ENCODE results near the gene PRR18.

PRR18 gene

DNA sequence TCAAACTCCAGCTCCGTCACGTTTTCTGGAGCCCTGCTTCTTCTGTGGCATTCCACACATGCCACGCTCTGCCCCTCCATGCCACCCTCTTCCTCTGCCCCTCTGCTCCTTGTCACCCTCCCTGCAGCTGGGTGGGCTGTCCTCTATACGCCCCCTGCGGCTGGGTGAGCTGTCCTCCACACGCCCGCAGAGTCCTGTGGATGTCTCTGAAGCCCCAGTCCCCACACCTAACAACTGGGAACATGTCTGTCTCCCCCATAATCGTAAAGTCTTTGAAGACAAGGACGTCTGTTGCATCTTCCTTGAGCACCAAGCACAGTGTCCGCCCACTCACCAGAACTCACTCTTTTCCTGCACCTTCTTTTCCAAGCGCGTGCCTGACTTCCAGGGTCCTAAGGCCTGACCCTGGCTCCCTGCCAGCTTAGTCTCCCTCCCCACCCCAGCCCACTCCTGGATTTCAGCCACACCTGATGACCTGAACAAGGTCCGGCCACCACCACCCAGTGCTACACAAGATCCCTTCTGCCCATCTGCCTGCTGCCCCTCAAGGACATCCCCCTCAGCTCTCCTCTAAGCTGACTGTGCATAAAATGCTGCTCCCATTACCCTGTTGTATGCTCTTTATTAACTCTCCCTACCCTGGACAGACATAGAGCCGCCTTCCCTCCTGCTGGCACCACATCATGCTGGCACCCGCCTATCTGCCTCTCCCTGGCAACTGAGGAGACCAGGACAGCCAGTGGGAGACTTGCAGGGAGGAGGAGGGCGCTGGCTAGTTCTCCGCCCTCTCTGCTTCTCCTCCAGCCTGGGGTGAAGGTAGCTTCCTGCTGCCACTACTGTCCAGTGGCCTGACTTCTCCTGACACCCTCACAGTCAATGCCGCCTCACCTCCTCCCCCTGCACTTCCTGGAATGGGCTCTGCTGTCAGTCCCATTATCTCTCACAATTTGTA lies 10.7 kb upstream of the PRR18 start:
- no peak for DNase-seq (ENCODE audit: low read depth)
- H3K4me3 ChIP-seq (ENCODE audit: control insufficient read depth, low read depth, low read length) = no peak overlapping the region
- TF ChIP-seq, protein P1, sequence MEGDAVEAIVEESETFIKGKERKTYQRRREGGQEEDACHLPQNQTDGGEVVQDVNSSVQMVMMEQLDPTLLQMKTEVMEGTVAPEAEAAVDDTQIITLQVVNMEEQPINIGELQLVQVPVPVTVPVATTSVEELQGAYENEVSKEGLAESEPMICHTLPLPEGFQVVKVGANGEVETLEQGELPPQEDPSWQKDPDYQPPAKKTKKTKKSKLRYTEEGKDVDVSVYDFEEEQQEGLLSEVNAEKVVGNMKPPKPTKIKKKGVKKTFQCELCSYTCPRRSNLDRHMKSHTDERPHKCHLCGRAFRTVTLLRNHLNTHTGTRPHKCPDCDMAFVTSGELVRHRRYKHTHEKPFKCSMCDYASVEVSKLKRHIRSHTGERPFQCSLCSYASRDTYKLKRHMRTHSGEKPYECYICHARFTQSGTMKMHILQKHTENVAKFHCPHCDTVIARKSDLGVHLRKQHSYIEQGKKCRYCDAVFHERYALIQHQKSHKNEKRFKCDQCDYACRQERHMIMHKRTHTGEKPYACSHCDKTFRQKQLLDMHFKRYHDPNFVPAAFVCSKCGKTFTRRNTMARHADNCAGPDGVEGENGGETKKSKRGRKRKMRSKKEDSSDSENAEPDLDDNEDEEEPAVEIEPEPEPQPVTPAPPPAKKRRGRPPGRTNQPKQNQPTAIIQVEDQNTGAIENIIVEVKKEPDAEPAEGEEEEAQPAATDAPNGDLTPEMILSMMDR (IDR thresholded peaks at IDR 0.05; ENCODE audit: control insufficient read depth, insufficient read depth, low read depth, low read length, missing control alignments) = no peak

DNA sequence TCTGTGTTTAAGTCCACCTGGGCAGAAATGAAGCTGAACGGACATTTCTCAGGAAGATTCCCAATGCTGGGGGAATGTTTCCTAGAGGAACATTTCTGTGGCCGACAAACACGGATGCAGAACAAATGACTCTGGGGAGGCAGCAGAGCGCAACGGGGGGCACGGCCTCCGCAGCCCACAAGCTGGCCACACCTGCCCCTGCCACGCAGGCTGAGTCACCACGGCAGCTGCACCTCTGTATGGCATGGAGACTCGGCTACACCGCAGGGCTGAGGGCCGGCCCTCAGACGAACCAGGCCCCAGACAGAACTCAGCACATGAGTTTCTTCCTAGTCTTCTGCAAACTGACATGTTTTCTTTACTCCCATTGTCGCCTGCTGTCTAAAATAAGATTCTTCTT lies 10.0 kb upstream of the PRR18 start:
- no peak for DNase-seq (ENCODE audit: low read depth)
- H3K4me3 ChIP-seq (ENCODE audit: control insufficient read depth, low read depth, low read length) = no peak overlapping the region
- TF ChIP-seq, protein P1 (IDR thresholded peaks at IDR 0.05; ENCODE audit: control insufficient read depth, insufficient read depth, low read depth, low read length, missing control alignments) = no peak

DNA sequence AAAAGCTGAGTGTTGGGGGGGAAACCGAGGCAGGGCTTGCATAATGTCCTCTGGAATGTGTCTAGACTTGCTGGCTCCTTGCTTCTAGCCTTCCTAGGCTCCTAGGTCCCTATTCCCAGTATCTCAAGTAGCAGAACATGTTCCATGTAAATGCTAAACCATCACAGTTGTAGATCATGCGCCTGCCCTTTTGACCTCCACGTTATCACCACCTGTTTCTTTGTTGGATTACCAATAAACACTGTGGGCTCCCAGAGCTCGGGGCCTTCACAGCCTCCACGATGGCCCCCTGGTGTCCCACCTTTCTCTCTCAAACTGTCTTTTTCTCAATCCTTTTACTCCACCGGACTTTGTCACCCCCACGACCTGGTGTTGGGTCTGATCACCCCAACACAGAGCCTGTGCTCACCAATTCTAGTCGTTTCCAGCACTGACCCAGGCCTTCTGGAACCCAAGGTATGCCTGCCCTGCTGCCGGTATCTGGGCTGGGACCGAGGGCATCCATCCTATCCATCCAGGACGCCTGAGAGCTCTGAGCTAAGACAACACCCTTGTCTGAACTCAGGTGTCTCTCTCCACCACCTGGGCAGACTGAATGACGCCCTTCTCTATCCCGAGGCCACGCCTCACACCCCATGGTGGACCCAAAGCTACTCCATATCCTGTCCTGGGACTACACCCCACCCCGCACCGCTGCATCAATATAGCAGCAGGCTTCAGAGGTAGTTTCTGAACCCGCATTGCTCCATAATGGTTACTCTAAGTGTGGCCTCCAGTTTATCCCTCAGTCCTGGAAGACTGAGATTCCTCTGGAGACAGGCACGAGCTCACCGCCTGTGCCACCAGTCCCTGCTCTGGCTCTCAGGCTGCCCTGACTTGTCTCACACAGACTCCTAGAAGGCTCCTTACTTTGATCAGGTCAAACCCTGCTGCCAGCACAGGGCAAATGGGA lies 9.3 kb upstream of the PRR18 start:
- H3K4me3 ChIP-seq (ENCODE audit: control insufficient read depth, low read depth, low read length) = no peak overlapping the region
- TF ChIP-seq, protein P1 (IDR thresholded peaks at IDR 0.05; ENCODE audit: control insufficient read depth, insufficient read depth, low read depth, low read length, missing control alignments) = no peak
- no peak for DNase-seq (ENCODE audit: low read depth)

DNA sequence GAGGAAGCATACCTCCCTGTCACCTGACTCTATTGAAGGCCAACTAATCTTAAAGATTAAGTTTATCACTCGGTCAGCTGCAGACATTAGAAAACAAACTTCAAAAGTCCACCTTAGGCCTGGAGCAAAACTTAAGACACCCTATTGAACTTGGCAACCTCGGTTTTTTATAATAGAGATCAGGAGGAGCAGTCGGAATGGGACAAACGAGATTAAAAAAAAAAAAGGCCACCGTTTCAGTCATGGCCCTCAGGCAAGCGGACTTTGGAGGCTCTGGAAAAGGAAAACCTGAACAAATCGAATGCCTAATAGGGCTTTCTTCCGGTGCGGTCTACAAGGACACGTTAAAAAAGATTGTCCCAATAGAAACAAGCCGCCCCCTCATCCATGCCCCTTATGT lies 7.2 kb upstream of the PRR18 start:
- H3K4me3 ChIP-seq (ENCODE audit: control insufficient read depth, low read depth, low read length) = no peak overlapping the region
- TF ChIP-seq, protein P1 (IDR thresholded peaks at IDR 0.05; ENCODE audit: control insufficient read depth, insufficient read depth, low read depth, low read length, missing control alignments) = no peak
- no peak for DNase-seq (ENCODE audit: low read depth)

DNA sequence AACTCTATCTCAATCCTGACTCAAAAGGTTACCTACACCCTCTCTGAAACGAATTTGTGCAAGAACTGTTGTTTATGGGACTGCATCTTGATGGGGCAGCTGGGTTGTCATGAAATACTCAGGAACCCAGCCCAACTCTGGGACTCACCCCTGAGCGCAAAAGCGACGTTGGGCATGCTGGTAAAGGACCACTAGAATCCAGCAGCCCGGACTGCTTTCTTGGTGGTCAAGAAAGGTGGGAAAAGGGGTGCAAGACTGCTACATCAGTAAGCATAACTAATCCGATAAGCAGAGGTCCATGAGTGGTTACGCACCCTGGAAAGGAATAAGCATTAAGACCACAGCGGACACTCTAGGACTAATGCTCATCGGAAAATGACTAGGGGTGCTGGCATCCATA lies 6.3 kb upstream of the PRR18 start:
- no peak overlapping the region for H3K4me3 ChIP-seq (ENCODE audit: control insufficient read depth, low read depth, low read length)
- DNase-seq (ENCODE audit: low read depth) = no peak
- TF ChIP-seq, protein P1 (IDR thresholded peaks at IDR 0.05; ENCODE audit: control insufficient read depth, insufficient read depth, low read depth, low read length, missing control alignments) = no peak

DNA sequence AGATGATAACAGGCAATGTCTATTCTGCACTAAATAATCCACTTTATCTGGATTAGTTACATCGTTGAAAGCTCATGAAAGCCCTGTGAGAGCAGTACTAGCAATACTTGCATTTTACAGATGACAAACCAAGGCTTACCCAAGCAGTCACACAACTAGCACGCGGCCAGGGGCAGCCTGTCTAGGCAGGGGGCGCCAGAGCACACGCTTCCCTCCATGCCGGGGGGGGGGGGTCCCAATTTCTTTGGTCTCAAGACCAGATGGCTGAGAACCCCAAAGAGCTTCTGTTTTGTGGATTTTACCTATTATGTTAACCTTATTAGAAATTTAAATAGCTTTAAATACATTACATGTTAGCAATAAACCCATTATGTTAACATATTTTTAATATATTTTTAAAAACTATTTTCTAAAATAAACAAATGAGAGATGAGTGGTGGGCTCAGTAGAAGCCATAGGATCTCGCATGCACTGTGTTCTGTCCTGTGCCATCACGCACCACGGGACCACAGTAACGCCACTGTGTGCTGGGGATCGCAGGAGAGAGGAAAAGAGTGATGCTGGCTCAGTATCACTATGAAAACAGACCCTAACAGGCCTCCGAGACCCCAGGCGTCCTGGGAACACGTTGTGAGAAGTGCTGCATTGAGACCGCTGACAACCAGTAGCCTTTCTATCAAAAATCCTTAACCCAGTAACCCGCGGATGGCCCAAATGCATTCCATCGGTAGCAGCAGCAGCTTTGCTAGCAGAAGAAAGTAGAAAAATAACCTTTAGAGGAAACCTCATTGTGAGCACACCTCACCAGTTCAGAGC lies 5.3 kb upstream of the PRR18 start:
- peak; percentile 8 for DNase-seq (ENCODE audit: low read depth)
- no peak overlapping the region for H3K4me3 ChIP-seq (ENCODE audit: control insufficient read depth, low read depth, low read length)
- TF ChIP-seq, protein P1 (IDR thresholded peaks at IDR 0.05; ENCODE audit: control insufficient read depth, insufficient read depth, low read depth, low read length, missing control alignments) = peak; percentile 81

All from AG09309 (cell line).